LNCaP clone FGC (cell line): ENCODE data around the gene ROBO1.
"Not testable (repeated sequence)": the region's sequence is repeated elsewhere in the genome, so short reads cannot be mapped to it uniquely, and the experiment has no call there.

Source experiments
- DNase-seq: peaks from one replicate; pipeline ENCODE4 v3.0.0-alpha.2; 2011; ENCODE audit warnings: low read depth
- H3K4me3 ChIP-seq: 2 replicates; pipeline ENCODE4 v1.5.1; 2011; ENCODE audit warnings: mild to moderate bottlenecking, low read depth, low read length, control low read depth
- TF ChIP-seq, protein P1 (sequence below): IDR thresholded peaks from 2 replicates; pipeline ENCODE4 v1.5.1; 2012; ENCODE audit warnings: mild to moderate bottlenecking; ENCODE audit not compliant: control insufficient read depth, insufficient read depth; ENCODE audit errors: extremely low read depth

ROBO1 gene

GRCh38 chr3:79515072-79515471 lies 252.7 kb downstream of the ROBO1 start:
- H3K4me3 ChIP-seq = no peak overlapping the region
- DNase-seq = no peak
- TF ChIP-seq, protein P1, sequence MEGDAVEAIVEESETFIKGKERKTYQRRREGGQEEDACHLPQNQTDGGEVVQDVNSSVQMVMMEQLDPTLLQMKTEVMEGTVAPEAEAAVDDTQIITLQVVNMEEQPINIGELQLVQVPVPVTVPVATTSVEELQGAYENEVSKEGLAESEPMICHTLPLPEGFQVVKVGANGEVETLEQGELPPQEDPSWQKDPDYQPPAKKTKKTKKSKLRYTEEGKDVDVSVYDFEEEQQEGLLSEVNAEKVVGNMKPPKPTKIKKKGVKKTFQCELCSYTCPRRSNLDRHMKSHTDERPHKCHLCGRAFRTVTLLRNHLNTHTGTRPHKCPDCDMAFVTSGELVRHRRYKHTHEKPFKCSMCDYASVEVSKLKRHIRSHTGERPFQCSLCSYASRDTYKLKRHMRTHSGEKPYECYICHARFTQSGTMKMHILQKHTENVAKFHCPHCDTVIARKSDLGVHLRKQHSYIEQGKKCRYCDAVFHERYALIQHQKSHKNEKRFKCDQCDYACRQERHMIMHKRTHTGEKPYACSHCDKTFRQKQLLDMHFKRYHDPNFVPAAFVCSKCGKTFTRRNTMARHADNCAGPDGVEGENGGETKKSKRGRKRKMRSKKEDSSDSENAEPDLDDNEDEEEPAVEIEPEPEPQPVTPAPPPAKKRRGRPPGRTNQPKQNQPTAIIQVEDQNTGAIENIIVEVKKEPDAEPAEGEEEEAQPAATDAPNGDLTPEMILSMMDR = no peak

- H3K4me3 ChIP-seq = no peak overlapping the region
- no peak for DNase-seq
- TF ChIP-seq, protein P1 = no peak
These were observed 253.7 kb downstream of the ROBO1 start for GRCh38 chr3:79514069-79514468.

DNA sequence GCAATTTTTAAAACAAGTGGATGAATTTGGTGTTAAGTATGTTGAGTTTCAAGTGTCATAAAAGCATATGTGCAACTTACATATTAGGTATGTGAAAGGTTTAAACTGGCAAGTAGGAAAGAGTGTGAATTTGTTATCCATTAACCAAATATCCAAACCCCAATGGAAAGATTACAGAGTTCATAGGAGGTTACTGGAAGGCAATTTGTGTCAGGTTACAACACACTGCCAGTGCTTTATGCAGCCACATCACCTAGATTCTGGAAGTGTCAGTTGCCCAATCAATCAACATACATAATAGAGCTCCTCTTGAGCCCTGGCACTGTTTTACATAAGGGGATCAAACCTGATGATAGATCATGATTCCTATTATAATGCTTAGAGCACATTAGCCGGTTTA lies 261.0 kb downstream of the ROBO1 start:
- no peak overlapping the region for H3K4me3 ChIP-seq
- DNase-seq = no peak
- TF ChIP-seq, protein P1 = no peak

DNA sequence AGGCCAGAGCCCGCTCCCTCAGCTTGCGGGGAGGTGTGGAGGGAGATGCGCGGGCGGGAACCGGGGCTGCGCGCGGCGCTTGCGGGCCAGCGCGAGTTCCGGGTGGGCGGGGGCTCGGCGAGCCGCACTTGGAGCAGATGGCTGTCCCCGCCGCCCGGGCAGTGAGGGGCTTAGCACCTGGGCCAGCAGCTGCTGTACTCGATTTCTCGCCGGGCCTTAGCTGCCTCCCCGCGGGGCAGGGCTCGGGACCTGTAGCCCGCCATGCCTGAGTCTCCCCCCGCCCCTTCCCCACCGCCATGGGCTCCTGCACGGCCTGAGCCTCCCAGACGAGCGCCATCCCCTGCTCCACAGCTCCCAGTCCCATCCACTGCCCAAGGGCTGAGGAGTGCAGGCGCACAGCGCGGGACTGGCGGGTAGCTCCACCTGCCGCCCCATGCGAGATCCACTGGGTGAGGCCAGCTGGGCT lies 265.5 kb downstream of the ROBO1 start:
- not testable (repeated sequence) for DNase-seq, H3K4me3 ChIP-seq

- TF ChIP-seq, protein P1 = peak; percentile 62
- no peak for DNase-seq
- no peak overlapping the region for H3K4me3 ChIP-seq
These were observed 270.2 kb downstream of the ROBO1 start for GRCh38 chr3:79497447-79498111.

DNA sequence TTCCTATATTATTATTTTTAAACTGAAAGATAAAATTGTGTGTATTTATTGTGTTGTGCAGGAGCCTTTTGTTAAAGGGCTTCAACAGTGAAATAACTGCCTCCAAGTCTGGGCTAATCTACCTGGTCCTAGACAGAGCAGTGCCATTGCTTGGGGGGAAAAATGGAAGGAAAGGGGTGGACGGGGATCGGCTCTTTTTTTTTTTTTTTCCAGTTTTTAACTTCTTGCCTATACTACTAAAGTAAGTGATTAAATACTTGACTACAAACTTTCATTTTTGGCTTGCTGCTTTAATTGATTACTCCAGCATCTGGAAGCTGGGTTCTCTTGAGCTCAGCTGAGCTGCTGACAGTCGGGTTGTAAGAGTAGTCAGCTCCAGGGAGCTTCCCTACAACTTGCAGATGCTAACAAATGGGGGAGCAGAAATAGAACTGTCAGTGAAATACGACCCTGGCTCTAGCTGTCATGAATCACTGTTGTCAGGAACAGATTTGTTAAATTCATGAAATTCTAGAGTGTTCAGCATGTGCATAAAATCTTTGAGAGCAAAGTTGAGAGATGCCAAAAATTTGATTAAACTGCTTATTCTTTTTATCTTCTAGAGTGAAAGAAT lies 276.7 kb downstream of the ROBO1 start:
- DNase-seq = no peak
- TF ChIP-seq, protein P1 = no peak
- no peak overlapping the region for H3K4me3 ChIP-seq

- no peak overlapping the region for H3K4me3 ChIP-seq
- DNase-seq = peak; percentile 27
- TF ChIP-seq, protein P1 = no peak
These were observed 277.4 kb downstream of the ROBO1 start for GRCh38 chr3:79490165-79491028.
